Gastroesophageal sphincter (tissue), 4 donors: Measurements from ENCODE around the gene ICAM5. TPM values are rescaled to one million over a fixed set of nuclear protein-coding genes. Genes with fewer than 3 reads are reported as not detected.
"Not testable (repeated sequence)": the region's sequence is repeated elsewhere in the genome, so short reads cannot be mapped to it uniquely, and the experiment has no call there.

Source experiments
- ATAC-seq: fragments of 150-250 bp; one replicate; pipeline ENCODE4 v1.9.1; 2016; ENCODE audit warnings: mild to moderate bottlenecking, moderate library complexity
- H3K27ac ChIP-seq, 4 donors: fragments of 200-600 bp; sonication (generic) in 3 of 4; 1 replicate in 3 of 4; 2 replicates in 1 of 4; pipeline ENCODE4 v1.5.1; 2016 to 2019
- H3K27me3 ChIP-seq: fragments of 200-600 bp; sonication (generic); one replicate; pipeline ENCODE4 v1.5.1; 2019
- H3K36me3 ChIP-seq, 2 donors: fragments of 200-600 bp; sonication (generic); one replicate each; pipeline ENCODE4 v1.5.1; 2019; ENCODE audit warnings: control low read depth in 1 of 2
- H3K4me1 ChIP-seq, 3 donors: fragments of 200-600 bp; sonication (generic); 1 replicate in 2 of 3; 2 replicates in 1 of 3; pipeline ENCODE4 v1.5.1; 2016 to 2019; ENCODE audit warnings: control low read depth in 2 of 3
- H3K4me3 ChIP-seq, 2 donors: fragments of 200-600 bp; sonication (generic); one replicate each; pipeline ENCODE4 v1.5.1; 2019; ENCODE audit warnings: mild to moderate bottlenecking in 1 of 2, moderate library complexity in 1 of 2
- H3K9me3 ChIP-seq, 3 donors: fragments of 200-600 bp; sonication (generic); one replicate each; pipeline ENCODE4 v1.5.1; 2017 to 2019; ENCODE audit warnings: control low read depth in 2 of 3
- EP300 ChIP-seq: sonication (generic); formaldehyde crosslinking; IDR thresholded peaks from one replicate; pipeline ENCODE4 v1.6.1; 2017; ENCODE audit warnings: antibody characterized with exemption, mild to moderate bottlenecking
- POLR2A ChIP-seq, 2 donors: fragments of 450-650 bp; IDR thresholded peaks; one replicate each; pipeline ENCODE4 v1.6.1; 2017; ENCODE audit warnings: antibody characterized with exemption in 2 of 2, mild to moderate bottlenecking in 2 of 2, moderate library complexity in 1 of 2
- POLR2AphosphoS5 ChIP-seq: sonication (generic); formaldehyde crosslinking; IDR thresholded peaks from one replicate; pipeline ENCODE4 v1.6.1; 2017; ENCODE audit warnings: antibody characterized with exemption
- WGBS, 2 donors: methylation state at CpG; one replicate each; pipeline ENCODE4 v1.1.5; 2018; ENCODE audit warnings: low coverage in 1 of 2; 5-methylcytosine and 5-hydroxymethylcytosine counted together
- total RNA-seq, 4 donors: library from RNA; depleted of rRNA; stranded (reverse); fragments of >200 nt; gene quantifications; one replicate each; pipeline ENCODE4 v1.1.0, GENCODE V29; 2016
- TF ChIP-seq, protein P1 (sequence below), 4 experiments: fragments of 200-600 bp in 2 of 4; fragments of 450-650 bp in 2 of 4; sonication (generic) in 1 of 4; IDR thresholded peaks; one replicate each; pipeline ENCODE4 v1.5.1; 2017 to 2019; ENCODE audit warnings: antibody characterized with exemption in 4 of 4, mild to moderate bottlenecking in 2 of 4, moderate library complexity in 2 of 4

The ICAM5 gene
- total RNA-seq, 4 donors from 2014 or later, result 0.12 to 0.54 (median 0.47) TPM; not detected in 1

DNA sequence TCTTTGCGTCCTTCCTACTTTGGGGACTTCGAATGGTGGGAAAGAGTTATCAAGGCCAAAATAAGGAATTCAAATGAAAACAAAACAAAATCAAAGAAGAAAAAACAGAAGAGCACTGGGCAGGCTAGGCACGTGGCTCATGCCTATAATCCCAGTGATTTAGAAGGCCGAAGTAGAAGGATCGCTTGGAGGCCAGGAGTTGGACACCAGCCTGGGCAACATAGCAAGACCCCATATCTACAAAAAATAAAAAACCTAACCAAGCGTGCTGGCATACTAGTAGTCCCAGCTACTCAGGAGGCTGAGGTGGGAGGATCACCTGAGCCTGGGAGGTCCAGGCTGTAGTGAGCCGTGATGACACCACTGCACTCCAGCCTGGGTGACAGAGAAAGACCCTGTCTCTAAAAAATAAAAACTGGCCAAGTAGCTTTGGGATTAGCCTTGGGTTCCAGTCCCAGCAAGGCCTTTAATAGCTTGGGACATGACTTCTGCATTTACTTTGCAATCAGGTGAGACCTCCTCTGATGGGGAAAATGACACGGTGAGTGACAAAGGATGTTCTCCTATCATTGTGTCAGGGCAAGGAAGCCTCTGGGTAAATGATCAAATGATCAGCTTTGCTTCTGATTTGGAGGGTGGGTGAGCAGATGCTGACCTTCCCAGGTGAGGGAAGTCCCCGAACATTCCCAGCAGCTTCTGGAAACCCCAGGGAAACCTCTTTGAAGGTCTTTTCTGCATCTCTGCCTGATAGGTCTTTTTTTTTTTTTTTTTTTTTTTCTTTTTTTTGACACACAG lies 11.8 kb upstream of the ICAM5 start:
- Histone ChIP-seq H3K9me3 (no peaks in the 10 kb centered on the region), H3K36me3 (peaks cover 0 to 25% of the 10 kb centered on the region in 2 donors), H3K4me3 (no peak overlapping the region), H3K4me1 (no peaks in the 10 kb centered on the region), H3K27me3 (peaks cover 26% of the 10 kb centered on the region), H3K27ac (no peak overlapping the region)
- ATAC-seq, result no peak
- TF ChIP-seq, protein P1, sequence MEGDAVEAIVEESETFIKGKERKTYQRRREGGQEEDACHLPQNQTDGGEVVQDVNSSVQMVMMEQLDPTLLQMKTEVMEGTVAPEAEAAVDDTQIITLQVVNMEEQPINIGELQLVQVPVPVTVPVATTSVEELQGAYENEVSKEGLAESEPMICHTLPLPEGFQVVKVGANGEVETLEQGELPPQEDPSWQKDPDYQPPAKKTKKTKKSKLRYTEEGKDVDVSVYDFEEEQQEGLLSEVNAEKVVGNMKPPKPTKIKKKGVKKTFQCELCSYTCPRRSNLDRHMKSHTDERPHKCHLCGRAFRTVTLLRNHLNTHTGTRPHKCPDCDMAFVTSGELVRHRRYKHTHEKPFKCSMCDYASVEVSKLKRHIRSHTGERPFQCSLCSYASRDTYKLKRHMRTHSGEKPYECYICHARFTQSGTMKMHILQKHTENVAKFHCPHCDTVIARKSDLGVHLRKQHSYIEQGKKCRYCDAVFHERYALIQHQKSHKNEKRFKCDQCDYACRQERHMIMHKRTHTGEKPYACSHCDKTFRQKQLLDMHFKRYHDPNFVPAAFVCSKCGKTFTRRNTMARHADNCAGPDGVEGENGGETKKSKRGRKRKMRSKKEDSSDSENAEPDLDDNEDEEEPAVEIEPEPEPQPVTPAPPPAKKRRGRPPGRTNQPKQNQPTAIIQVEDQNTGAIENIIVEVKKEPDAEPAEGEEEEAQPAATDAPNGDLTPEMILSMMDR (IDR thresholded peaks at IDR 0.05), result no peak
- TF ChIP-seq EP300 (no peak), POLR2AphosphoS5 (no peak), POLR2A (IDR thresholded peaks at IDR 0.05) (no peak)
- 80 to 92% methylated on average over 4 to 7 of the region's 9 CpGs for WGBS, 2 donors

DNA sequence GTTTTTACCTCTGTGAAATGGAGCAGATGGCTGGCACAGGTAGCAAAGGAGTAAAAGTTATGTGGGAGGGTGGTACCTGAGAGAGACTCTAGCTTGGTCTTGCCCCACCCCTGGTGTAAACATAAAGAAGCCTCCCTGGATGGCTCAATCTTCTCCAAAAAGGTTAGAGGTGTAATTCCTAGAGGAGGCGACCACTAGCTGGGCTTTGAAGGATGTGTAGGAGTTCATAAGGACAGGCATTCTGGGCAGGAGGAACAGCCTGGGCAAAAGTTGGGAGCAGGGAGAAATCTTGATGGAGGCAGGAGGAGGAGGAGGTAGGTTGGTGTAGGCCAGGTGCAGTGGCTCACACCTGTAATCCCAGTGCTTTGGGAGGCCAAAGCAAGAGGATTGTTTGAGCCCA lies 10.8 kb upstream of the ICAM5 start:
- TF ChIP-seq EP300 (no peak), POLR2A (IDR thresholded peaks at IDR 0.05) (no peak), POLR2AphosphoS5 (no peak)
- TF ChIP-seq, protein P1 (IDR thresholded peaks at IDR 0.05), result no peak
- no peak overlapping the region for H3K4me3 ChIP-seq

DNA sequence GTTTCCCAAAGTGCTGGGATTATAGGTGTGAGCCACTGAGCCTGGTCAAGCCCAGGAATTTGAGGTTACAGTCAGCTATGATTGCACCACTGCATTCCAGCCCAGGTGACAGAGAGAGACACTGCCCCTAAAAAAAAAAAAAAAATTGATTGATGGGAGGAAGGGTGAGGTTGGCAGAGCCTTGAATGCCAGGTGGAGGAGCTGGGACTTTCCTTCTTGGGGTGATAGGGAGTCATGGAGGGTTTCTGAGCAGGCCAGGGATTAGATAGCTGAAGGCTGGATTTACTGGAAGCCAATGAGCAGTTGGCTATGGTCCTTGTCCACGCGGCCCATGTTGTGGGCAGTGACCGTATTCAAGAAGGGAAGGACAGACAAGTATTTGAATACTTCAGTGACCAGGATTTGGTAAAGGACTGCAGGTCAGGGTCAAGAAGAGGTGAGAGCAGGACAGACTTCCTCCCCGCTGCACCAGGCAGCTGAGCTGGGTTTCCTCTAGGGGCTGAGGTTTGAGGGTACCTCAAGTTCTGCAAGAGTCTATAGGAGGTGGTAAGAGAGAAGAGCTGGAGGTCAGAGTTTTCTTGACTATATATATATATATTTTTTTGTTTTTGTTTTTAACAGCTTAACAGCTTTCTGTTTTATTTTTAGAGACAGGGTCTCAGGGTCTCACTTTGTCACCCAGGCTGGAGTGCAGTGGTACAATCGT lies 9.9 kb upstream of the ICAM5 start:
- no peak for ATAC-seq
- TF ChIP-seq POLR2A (IDR thresholded peaks at IDR 0.05) (no peak), EP300 (no peak), POLR2AphosphoS5 (no peak)
- TF ChIP-seq, protein P1 (IDR thresholded peaks at IDR 0.05), result no peak
- Histone ChIP-seq H3K27ac (no peak overlapping the region), H3K36me3 (peaks cover 0 to 39% of the 10 kb centered on the region in 2 donors), H3K4me1 (no peaks in the 10 kb centered on the region), H3K4me3 (no peak overlapping the region), H3K27me3 (peaks cover 36% of the 10 kb centered on the region), H3K9me3 (no peaks in the 10 kb centered on the region)
- WGBS, 2 donors, result 70 to 71% methylated on average over 1 to 5 of the region's 5 CpGs

More for the DNA sequence above, 10.8 kb upstream of the ICAM5 start:
- no peak for ATAC-seq
- Histone ChIP-seq H3K27ac (no peak overlapping the region), H3K9me3 (no peaks in the 10 kb centered on the region), H3K27me3 (peaks cover 35% of the 10 kb centered on the region), H3K36me3 (peaks cover 0 to 34% of the 10 kb centered on the region in 2 donors), H3K4me1 (no peaks in the 10 kb centered on the region)
- WGBS, 2 donors, result 100% methylated on average over 1 of the region's 1 CpG; no CpG with 5 or more reads in 1 of the 2 donors

DNA sequence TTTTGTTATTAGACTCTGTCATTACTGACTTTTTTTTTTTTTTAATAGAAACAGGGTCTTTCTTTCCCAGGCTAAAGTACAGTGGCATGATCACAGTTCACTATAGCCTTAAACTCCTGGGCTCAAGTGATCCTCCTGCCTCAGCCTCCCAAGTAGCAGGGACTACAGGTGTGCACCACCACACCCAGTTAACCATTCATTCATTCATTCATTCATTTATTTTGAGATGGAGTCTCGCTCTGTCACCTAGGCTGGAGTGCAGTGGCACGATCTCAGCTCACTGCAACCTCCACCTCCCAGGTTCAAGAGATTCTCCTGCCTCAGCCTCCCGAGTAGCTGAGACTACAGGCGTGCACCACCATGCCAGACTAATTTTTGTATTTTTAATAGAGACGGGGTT lies 7.7 kb upstream of the ICAM5 start:
- Histone ChIP-seq H3K36me3 (peaks cover 0 to 40% of the 10 kb centered on the region in 2 donors), H3K27me3 (peaks cover 52% of the 10 kb centered on the region)
- not testable (repeated sequence) for H3K27ac ChIP-seq, ATAC-seq, H3K9me3 ChIP-seq, H3K4me1 ChIP-seq, H3K4me3 ChIP-seq
- WGBS, 2 donors, result 83 to 91% methylated on average over 4 to 5 of the region's 5 CpGs

DNA sequence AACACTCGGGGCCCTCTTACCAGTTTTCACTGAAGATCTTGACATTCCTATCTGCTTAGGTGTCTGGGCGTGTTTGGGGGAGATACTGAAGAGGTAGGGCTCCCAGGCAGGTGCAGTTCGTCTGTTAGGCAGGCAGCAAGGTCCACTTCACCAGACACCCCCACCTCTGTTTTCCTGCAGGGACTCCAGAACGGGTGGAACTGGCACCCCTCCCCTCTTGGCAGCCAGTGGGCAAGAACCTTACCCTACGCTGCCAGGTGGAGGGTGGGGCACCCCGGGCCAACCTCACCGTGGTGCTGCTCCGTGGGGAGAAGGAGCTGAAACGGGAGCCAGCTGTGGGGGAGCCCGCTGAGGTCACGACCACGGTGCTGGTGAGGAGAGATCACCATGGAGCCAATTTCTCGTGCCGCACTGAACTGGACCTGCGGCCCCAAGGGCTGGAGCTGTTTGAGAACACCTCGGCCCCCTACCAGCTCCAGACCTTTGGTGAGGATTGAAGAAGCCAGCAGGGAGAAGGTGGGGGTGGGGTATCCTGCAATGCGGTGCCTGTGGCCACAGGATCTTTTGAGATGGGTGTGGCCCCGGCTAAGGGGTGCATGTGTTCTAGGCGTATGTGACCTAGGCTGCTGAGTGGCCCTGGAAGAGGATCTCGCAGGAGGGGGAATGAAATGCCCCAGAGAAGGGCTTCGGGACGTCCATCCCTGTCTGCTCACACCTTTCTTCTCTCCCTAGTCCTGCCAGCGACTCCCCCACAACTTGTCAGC lies 6.3 kb upstream of the ICAM5 start:
- peaks cover 66% of the 10 kb centered on the region for H3K27me3 ChIP-seq
- H3K4me3 ChIP-seq, result no peak overlapping the region
- WGBS, 2 donors, result 81% methylated on average over 4 of the region's 23 CpGs; no CpG with 5 or more reads in 1 of the 2 donors
- H3K27ac ChIP-seq, result no peak overlapping the region
- peaks cover 0 to 18% (median 6%) of the 10 kb centered on the region in 3 donors for H3K4me1 ChIP-seq
- TF ChIP-seq EP300 (no peak), POLR2AphosphoS5 (no peak), POLR2A (IDR thresholded peaks at IDR 0.05) (no peak)
- TF ChIP-seq, protein P1 (IDR thresholded peaks at IDR 0.05), result no peak
- H3K9me3 ChIP-seq, result no peaks in the 10 kb centered on the region
- no peak for ATAC-seq
- H3K36me3 ChIP-seq, result peaks cover 0 to 33% of the 10 kb centered on the region in 2 donors
